ENCODE results near the gene TBC1D16. TPM values are rescaled to one million over a fixed set of nuclear protein-coding genes. Genes with fewer than 3 reads are reported as not detected.

Gene TBC1D16
- total RNA-seq, 4 donors from 2014 or later: 5.8 to 8.1 (median 7.0) TPM

GRCh38 chr17:79986411-79987186 is 49.1 kb downstream of the TBC1D16 start:
- H3K27ac ChIP-seq: no peak overlapping the region
- intact Hi-C loops (cut with DNase I; ENCODE audit: low total_unique reads) (no loop called here), in situ Hi-C loops (cut with MboI; ENCODE audit: low sequenced_read_pairs in 4 of 4) (no loop called here)
- DNase-seq: no peak
- no peak overlapping the region for H3K4me3 ChIP-seq
- no peak for ATAC-seq
- H3K4me1 ChIP-seq: peaks cover 0 to 7% of the 10 kb centered on the region in 2 donors
- H3K27me3 ChIP-seq: no peaks in the 10 kb centered on the region
- H3K36me3 ChIP-seq: no peaks in the 10 kb centered on the region
- H3K9me3 ChIP-seq: no peaks in the 10 kb centered on the region
- TF ChIP-seq POLR2A (IDR thresholded peaks at IDR 0.05): no peak
- TF ChIP-seq CTCF (IDR thresholded peaks at IDR 0.05 in 4 of 5, conservative IDR thresholded peaks at IDR 0.05 in 1 of 5): no peak

GRCh38 chr17:79985943-79986391 is 49.7 kb downstream of the TBC1D16 start:
- intact Hi-C loops (cut with DNase I; ENCODE audit: low total_unique reads): no loop called here
- Histone ChIP-seq H3K27me3 (no peaks in the 10 kb centered on the region), H3K4me1 (peaks cover 0 to 7% of the 10 kb centered on the region in 2 donors), H3K27ac (no peak overlapping the region), H3K9me3 (no peaks in the 10 kb centered on the region), H3K36me3 (no peaks in the 10 kb centered on the region), H3K4me3 (no peak overlapping the region)
- in situ Hi-C loops (cut with MboI; ENCODE audit: low sequenced_read_pairs in 4 of 4): no loop called here
- DNase-seq: no peak
- no peak for ATAC-seq
- TF ChIP-seq POLR2A (IDR thresholded peaks at IDR 0.05) (no peak), CTCF (IDR thresholded peaks at IDR 0.05 in 4 of 5, conservative IDR thresholded peaks at IDR 0.05 in 1 of 5) (no peak)

DNA sequence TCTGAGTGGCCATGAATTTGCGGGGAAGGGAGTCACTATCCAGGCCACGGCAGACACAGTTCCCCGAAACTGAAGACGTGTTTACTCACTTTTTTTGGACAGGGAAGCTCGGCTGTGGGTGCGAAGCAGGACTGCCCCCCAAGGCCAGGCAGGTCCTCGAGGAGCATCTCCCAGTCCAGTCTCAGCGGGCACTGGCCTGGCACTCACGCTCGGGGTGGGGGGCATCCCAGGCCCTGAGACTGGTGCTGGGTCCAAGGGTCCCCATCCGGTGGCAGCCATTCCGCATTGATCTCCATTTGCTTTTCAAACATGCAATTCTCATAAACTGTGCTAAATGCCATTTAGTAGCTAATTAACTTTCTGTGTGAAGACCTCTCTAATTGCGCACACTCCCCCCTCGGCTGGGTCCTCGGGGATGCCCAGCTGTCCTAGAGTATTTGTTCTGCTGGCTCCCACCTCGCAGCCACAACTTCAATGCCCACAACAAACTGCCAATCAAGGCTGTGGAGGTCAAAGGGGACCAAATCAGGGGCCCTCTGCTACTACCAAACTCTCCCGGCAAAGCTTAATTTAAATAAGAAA is 50.2 kb downstream of the TBC1D16 start:
- intact Hi-C loops (cut with DNase I; ENCODE audit: low total_unique reads): no loop called here
- H3K36me3 ChIP-seq: no peaks in the 10 kb centered on the region
- no peak for TF ChIP-seq POLR2A (IDR thresholded peaks at IDR 0.05)
- TF ChIP-seq CTCF (IDR thresholded peaks at IDR 0.05 in 4 of 5, conservative IDR thresholded peaks at IDR 0.05 in 1 of 5): no peak
- no peaks in the 10 kb centered on the region for H3K27me3 ChIP-seq
- H3K4me1 ChIP-seq: peaks cover 0 to 7% of the 10 kb centered on the region in 2 donors
- DNase-seq (no peak), ATAC-seq (no peak)
- in situ Hi-C loops (cut with MboI; ENCODE audit: low sequenced_read_pairs in 4 of 4): no loop called here
- H3K4me3 ChIP-seq: no peak overlapping the region
- H3K27ac ChIP-seq: no peak overlapping the region
- no peaks in the 10 kb centered on the region for H3K9me3 ChIP-seq

GRCh38 chr17:79984877-79985276 is 50.8 kb downstream of the TBC1D16 start:
- Histone ChIP-seq H3K36me3 (no peaks in the 10 kb centered on the region), H3K27me3 (no peaks in the 10 kb centered on the region), H3K4me3 (no peak overlapping the region), H3K27ac (no peak overlapping the region), H3K9me3 (no peaks in the 10 kb centered on the region), H3K4me1 (peaks cover 0 to 7% of the 10 kb centered on the region in 2 donors)
- intact Hi-C loops (cut with DNase I; ENCODE audit: low total_unique reads): no loop called here
- in situ Hi-C loops (cut with MboI; ENCODE audit: low sequenced_read_pairs in 4 of 4): no loop called here
- DNase-seq (no peak), ATAC-seq (no peak)
- TF ChIP-seq POLR2A (IDR thresholded peaks at IDR 0.05) (no peak), CTCF (IDR thresholded peaks at IDR 0.05 in 4 of 5, conservative IDR thresholded peaks at IDR 0.05 in 1 of 5) (no peak)

Data from gastrocnemius medialis (tissue), 4 donors.